GM21576 (cell line): Measurements from ENCODE around the gene MLH3.

Source experiments
- ATAC-seq: cut with Tn5 transposase; IDR thresholded peaks from one replicate; pipeline ENCODE4 v1.9.1; 2021; ENCODE audit warnings: mild to moderate bottlenecking, moderate library complexity; ENCODE audit not compliant: unreplicated experiment

The MLH3 gene

DNA sequence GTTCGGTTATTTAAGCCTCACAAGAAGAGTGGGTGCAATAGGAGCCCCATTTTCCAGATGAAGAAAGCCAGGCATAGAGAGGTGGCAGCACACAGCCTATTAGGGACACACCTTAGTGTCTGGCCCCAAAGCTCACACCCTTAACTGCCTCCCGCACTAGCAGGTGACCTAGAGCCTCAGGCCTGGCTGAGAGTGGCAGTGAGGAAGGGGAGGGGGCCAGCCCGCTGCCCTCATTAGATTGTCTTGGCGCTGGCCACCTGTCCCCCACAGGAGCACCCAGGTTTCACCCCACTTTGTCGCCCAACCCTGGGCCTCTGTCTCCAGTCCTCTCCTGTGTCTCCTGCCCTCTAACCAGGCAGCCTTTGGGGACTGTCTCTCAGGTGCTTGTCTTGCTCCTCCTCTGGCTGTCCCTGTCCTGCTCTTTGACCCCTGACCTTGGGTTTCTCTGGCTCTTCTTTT, 77.3 kb downstream of the MLH3 start:
- ATAC-seq: no peak

DNA sequence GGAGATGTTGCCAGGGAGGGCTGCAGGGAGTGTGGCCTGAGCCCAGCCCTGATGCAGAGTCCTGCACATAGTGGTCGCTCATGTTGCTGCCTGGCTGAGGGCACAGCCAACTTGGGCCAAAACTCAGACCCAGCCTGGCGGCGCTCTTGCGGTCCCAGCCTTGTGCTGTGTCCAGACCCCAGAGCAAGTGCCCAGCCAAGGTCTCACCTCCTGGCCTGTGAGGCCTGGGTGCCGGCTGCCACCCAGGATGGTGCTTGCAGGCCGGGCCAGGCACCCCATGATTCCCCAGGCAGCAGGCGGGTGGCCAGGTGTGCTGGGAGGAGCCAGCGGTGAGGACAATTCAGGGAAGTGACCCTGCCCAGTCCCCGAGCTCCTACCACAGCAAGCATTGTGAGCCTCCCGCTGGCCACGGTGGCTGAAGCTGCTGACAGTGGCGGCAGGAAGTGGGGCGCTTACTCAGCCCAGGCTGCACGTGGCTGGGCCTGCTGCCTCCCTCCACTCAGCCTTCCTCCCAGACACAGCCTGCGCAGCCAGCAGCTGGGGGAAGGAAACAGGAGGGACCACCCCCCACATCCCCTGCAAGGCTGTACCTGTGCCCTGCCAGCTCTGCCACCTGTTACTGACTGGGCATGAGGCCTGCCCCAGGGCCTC, 78.1 kb downstream of the MLH3 start:
- no peak for ATAC-seq

DNA sequence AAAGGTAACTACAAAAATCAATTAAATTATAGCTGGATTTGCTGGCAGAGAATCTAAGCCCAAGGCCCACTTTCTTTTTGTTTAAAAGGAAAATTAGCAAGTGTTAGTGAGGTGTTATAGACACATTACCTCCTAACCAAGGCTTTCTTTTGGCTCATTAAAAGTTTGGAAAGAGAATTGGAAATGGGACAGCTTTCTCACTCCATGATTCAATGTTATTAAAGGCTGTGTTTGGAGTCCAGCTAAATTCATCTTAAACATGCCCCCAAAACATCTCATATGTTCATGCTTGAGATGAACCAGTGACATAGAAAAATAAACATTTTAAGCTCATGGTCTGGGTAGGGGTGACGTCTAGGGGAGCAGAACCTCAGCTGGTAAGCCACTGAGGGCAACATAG, 82.5 kb downstream of the MLH3 start:
- no peak for ATAC-seq

DNA sequence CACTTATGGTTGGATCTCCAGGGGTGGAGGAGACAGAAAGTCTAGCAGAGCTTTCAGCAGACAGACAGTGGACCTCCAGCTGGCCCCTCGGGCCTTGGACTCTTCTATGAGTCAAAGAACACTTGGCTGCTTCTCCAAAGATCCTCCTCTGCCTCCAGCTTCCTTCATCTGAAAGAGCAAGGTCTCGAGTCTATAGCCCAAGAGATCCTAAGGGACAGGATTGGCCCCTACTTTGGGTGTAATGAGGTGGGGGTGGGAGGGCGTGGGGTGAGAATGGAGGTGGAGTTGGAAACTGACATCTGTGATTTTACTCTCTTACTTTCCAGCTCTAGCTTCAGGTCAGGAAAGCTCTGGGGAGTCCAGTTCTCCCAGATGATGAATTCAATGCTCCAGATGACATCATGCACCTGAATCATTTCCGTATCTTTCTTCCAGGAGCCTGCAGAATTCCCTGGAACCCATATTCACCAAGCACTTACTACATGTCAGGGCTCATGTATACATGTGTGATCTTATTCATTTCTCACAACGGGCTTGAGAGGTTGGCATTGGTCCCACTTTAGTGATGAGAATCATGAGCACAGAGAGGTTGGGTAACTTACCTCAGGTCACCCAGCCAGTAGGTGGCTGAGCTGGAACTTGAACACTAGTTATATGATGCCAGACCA, 85.6 kb downstream of the MLH3 start:
- ATAC-seq: no peak

DNA sequence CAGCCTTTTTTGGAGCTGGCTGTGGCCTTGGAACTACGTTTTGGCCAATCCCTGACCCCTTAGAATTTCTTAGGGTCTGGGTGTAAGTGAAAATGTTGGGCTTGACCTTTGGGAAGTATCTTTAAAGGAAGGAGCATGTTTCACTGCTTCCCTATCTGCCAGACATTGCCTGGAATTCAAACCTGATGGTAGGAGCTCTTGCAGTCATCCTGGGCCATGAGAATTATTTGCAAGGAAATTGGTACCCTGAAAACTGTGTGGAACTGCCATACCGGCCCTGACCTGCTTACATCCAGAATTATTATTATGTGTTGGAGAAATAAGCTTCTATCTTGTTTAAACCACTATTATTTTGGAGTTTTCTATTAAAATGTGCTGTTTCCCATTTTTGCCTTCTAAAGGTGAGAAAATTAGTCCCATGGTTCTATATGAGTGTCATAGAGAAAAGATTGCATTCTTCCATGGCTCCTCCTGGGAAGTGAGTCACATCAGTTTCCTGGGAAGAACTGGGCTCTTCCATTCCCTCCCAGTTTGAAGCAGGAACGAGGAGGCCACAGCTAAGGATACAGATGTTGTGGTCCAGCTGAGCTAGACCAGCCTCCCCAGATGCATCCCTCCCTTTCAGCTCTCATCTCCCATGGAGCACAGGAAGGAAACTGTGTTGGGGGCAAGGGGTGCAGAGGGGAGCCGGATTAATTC, 86.3 kb downstream of the MLH3 start:
- no peak for ATAC-seq
